ENCODE results near the gene HLA-DQB2.

The HLA-DQB2 gene

GRCh38 chr6:32718879-32719278 is 44.5 kb downstream of the HLA-DQB2 start:
- DNase-seq (ENCODE audit: low spot score) = no peak
- no peak for TF ChIP-seq CTCF (conservative IDR thresholded peaks at IDR 0.05; ENCODE audit: low read depth)
- H3K27ac ChIP-seq = no peak overlapping the region
- POLR2A ChIA-PET (ENCODE audit: low non-redundant PET) = no interaction called here
- CTCF ChIA-PET = no interaction called here

GRCh38 chr6:32716396-32716795 is 46.9 kb downstream of the HLA-DQB2 start:
- no peak for DNase-seq (ENCODE audit: low spot score)
- no peak overlapping the region for H3K27ac ChIP-seq
- TF ChIP-seq CTCF (conservative IDR thresholded peaks at IDR 0.05; ENCODE audit: low read depth) = no peak
- POLR2A ChIA-PET (ENCODE audit: low non-redundant PET) = no interaction called here
- CTCF ChIA-PET = no interaction called here

GRCh38 chr6:32713241-32713640 is 50.1 kb downstream of the HLA-DQB2 start:
- ChIA-PET POLR2A (ENCODE audit: low non-redundant PET) (no interaction called here), CTCF (no interaction called here)
- DNase-seq (ENCODE audit: low spot score) = no peak
- H3K27ac ChIP-seq = no peak overlapping the region
- TF ChIP-seq CTCF (conservative IDR thresholded peaks at IDR 0.05; ENCODE audit: low read depth) = no peak

- H3K27ac ChIP-seq = no peak overlapping the region
- TF ChIP-seq CTCF (conservative IDR thresholded peaks at IDR 0.05; ENCODE audit: low read depth) = no peak
- CTCF ChIA-PET = no interaction called here
- DNase-seq (ENCODE audit: low spot score) = no peak
- POLR2A ChIA-PET (ENCODE audit: low non-redundant PET) = no interaction called here
These were observed 53.7 kb downstream of the HLA-DQB2 start for GRCh38 chr6:32709625-32710024.

Data from RWPE1 (cell line).